ENCODE measurements around the gene TMEM108.

DNA sequence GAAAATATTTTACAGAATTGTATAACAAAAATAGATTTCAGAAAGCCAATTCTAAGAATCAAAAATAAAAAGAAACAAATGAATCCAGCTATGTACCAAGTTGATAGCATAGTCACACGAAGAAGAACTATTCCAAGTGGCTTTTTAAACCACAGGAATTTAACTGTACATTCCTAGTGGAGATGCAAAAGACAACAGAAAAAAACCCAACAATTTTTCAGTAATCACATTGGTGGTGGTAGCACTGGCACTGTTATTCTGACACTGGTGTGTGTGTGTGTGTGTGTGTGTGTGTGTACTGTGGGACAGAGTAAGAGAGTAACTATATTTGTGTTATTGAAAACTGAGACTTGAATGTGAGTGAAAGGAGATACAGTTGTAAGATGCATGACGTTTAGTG is 370.8 kb downstream of the TMEM108 start:
- TF ChIP-seq, protein P1, sequence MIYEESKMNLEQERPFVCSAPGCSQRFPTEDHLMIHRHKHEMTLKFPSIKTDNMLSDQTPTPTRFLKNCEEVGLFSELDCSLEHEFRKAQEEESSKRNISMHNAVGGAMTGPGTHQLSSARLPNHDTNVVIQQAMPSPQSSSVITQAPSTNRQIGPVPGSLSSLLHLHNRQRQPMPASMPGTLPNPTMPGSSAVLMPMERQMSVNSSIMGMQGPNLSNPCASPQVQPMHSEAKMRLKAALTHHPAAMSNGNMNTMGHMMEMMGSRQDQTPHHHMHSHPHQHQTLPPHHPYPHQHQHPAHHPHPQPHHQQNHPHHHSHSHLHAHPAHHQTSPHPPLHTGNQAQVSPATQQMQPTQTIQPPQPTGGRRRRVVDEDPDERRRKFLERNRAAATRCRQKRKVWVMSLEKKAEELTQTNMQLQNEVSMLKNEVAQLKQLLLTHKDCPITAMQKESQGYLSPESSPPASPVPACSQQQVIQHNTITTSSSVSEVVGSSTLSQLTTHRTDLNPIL (CRISPR knock-in tag; IDR thresholded peaks at IDR 0.05; ENCODE audit: low read depth): no peak
- TF ChIP-seq TCF4 (CRISPR knock-in tag; IDR thresholded peaks at IDR 0.05; ENCODE audit: borderline replicate concordance) (no peak), ARNTL (CRISPR knock-in tag; IDR thresholded peaks at IDR 0.05; ENCODE audit: borderline replicate concordance, low read depth) (no peak), CSDC2 (CRISPR knock-in tag; IDR thresholded peaks at IDR 0.05) (no peak), SNAI2 (CRISPR knock-in tag; IDR thresholded peaks at IDR 0.05) (no peak), ZFP30 (CRISPR knock-in tag; IDR thresholded peaks at IDR 0.05) (no peak), ZNF70 (CRISPR knock-in tag; IDR thresholded peaks at IDR 0.05) (no peak), TOX (CRISPR knock-in tag; IDR thresholded peaks at IDR 0.05; ENCODE audit: borderline replicate concordance) (no peak)
- TF ChIP-seq, protein P2, sequence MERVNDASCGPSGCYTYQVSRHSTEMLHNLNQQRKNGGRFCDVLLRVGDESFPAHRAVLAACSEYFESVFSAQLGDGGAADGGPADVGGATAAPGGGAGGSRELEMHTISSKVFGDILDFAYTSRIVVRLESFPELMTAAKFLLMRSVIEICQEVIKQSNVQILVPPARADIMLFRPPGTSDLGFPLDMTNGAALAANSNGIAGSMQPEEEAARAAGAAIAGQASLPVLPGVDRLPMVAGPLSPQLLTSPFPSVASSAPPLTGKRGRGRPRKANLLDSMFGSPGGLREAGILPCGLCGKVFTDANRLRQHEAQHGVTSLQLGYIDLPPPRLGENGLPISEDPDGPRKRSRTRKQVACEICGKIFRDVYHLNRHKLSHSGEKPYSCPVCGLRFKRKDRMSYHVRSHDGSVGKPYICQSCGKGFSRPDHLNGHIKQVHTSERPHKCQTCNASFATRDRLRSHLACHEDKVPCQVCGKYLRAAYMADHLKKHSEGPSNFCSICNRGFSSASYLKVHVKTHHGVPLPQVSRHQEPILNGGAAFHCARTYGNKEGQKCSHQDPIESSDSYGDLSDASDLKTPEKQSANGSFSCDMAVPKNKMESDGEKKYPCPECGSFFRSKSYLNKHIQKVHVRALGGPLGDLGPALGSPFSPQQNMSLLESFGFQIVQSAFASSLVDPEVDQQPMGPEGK (CRISPR knock-in tag; IDR thresholded peaks at IDR 0.05; ENCODE audit: borderline replicate concordance): no peak
- TF ChIP-seq, protein P3, sequence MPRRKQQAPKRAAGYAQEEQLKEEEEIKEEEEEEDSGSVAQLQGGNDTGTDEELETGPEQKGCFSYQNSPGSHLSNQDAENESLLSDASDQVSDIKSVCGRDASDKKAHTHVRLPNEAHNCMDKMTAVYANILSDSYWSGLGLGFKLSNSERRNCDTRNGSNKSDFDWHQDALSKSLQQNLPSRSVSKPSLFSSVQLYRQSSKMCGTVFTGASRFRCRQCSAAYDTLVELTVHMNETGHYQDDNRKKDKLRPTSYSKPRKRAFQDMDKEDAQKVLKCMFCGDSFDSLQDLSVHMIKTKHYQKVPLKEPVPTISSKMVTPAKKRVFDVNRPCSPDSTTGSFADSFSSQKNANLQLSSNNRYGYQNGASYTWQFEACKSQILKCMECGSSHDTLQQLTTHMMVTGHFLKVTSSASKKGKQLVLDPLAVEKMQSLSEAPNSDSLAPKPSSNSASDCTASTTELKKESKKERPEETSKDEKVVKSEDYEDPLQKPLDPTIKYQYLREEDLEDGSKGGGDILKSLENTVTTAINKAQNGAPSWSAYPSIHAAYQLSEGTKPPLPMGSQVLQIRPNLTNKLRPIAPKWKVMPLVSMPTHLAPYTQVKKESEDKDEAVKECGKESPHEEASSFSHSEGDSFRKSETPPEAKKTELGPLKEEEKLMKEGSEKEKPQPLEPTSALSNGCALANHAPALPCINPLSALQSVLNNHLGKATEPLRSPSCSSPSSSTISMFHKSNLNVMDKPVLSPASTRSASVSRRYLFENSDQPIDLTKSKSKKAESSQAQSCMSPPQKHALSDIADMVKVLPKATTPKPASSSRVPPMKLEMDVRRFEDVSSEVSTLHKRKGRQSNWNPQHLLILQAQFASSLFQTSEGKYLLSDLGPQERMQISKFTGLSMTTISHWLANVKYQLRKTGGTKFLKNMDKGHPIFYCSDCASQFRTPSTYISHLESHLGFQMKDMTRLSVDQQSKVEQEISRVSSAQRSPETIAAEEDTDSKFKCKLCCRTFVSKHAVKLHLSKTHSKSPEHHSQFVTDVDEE (CRISPR knock-in tag; IDR thresholded peaks at IDR 0.05): no peak
- TF ChIP-seq, protein P4, sequence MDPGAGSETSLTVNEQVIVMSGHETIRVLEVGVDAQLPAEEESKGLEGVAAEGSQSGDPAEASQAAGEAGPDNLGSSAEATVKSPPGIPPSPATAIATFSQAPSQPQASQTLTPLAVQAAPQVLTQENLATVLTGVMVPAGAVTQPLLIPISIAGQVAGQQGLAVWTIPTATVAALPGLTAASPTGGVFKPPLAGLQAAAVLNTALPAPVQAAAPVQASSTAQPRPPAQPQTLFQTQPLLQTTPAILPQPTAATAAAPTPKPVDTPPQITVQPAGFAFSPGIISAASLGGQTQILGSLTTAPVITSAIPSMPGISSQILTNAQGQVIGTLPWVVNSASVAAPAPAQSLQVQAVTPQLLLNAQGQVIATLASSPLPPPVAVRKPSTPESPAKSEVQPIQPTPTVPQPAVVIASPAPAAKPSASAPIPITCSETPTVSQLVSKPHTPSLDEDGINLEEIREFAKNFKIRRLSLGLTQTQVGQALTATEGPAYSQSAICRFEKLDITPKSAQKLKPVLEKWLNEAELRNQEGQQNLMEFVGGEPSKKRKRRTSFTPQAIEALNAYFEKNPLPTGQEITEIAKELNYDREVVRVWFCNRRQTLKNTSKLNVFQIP (CRISPR knock-in tag; IDR thresholded peaks at IDR 0.05; ENCODE audit: borderline replicate concordance, low read depth): no peak
